IMR-90 (cell line): ENCODE results near the gene MAP3K3. TPM values are rescaled to one million over a fixed set of nuclear protein-coding genes. Genes with fewer than 3 reads are reported as not detected.
A peak's percentile ranks its signal among the peaks of the same experiment; 100 is the strongest.

Experiments used
- ATAC-seq: fragments of 200-7000 bp; cut with Tn5 transposase; 2 replicates; pipeline ENCODE4 v1.9.1; 2020; ENCODE audit warnings: low read depth, mild to moderate bottlenecking, moderate library complexity
- BruUV-seq: library from RNA; stranded (reverse); fragments of 400-500 nt; replicated peaks from 2 replicates; lab custom pipeline; 2021; lab: Mats Ljungman, UMichigan
- CTCF ChIA-PET: fragments of 300-600 bp; formaldehyde crosslinking; extraction: SDS; loops from one replicate; lab custom pipeline; 2021; ENCODE audit warnings: antibody characterized with exemption; lab: Yijun Ruan, JAX
- POLR2A ChIA-PET: fragments of 300-600 bp; sonication (Branson Sonifier 250); formaldehyde crosslinking; loops from one replicate; lab custom pipeline; 2022; ENCODE audit warnings: antibody characterized with exemption; ENCODE audit not compliant: unreplicated experiment; lab: Charles Lee
- DNase-seq: peaks from one replicate; pipeline ENCODE4 v3.0.0; 2013
- H2AFZ ChIP-seq: replicated peaks from 2 replicates; pipeline ENCODE3; 2013; ENCODE audit warnings: low read length, mild to moderate bottlenecking; ENCODE audit not compliant: poor library complexity
- H2AK5ac ChIP-seq: 2 replicates; pipeline ENCODE4 v1.6.1; 2013; ENCODE audit warnings: low read depth, low read length, inconsistent platforms
- H2AK9ac ChIP-seq: replicated peaks from 2 replicates; pipeline ENCODE3; 2013; ENCODE audit warnings: mild to moderate bottlenecking, low read depth, low read length, moderate library complexity; ENCODE audit not compliant: poor library complexity
- H2BK120ac ChIP-seq: 2 replicates; pipeline ENCODE4 v1.6.1; 2013; ENCODE audit warnings: low read depth, low read length, inconsistent platforms
- H2BK15ac ChIP-seq: 3 replicates; pipeline ENCODE4 v1.6.1; 2013; ENCODE audit warnings: low read depth, low read length, inconsistent platforms
- H2BK20ac ChIP-seq: 2 replicates; pipeline ENCODE4 v1.6.1; 2013; ENCODE audit warnings: low read depth, mild to moderate bottlenecking, inconsistent platforms, low read length, moderate library complexity
- H2BK5ac ChIP-seq: 2 replicates; pipeline ENCODE4 v1.6.1; 2013; ENCODE audit warnings: mild to moderate bottlenecking, low read depth, low read length, inconsistent platforms; ENCODE audit not compliant: poor library complexity, severe bottlenecking
- H3K14ac ChIP-seq: replicated peaks from 2 replicates; pipeline ENCODE4 v1.6.1; 2013; ENCODE audit warnings: low read depth, low read length, inconsistent platforms
- H3K18ac ChIP-seq: 2 replicates; pipeline ENCODE4 v1.6.1; 2013; ENCODE audit warnings: low read depth, low read length, control low read depth
- H3K23ac ChIP-seq: 2 replicates; pipeline ENCODE4 v1.6.1; 2013; ENCODE audit warnings: low read depth, low read length, inconsistent platforms
- H3K27ac ChIP-seq: 2 replicates; pipeline ENCODE4 v1.5.1; 2013; ENCODE audit warnings: mild to moderate bottlenecking, control low read depth, low read length; ENCODE audit not compliant: insufficient read depth
- H3K27me3 ChIP-seq: 2 replicates; pipeline ENCODE4 v1.6.1; 2013; ENCODE audit warnings: low read length; ENCODE audit not compliant: control insufficient read depth, insufficient read depth
- H3K36me3 ChIP-seq: 2 replicates; pipeline ENCODE4 v1.6.1; 2013; ENCODE audit warnings: low read length, mixed read lengths; ENCODE audit not compliant: control insufficient read depth, insufficient read depth
- H3K4ac ChIP-seq: 2 replicates; pipeline ENCODE4 v1.6.1; 2013; ENCODE audit warnings: low read depth, low read length, inconsistent platforms
- H3K4me1 ChIP-seq: 2 replicates; pipeline ENCODE4 v1.6.1; 2013; ENCODE audit warnings: low read length, mixed read lengths; ENCODE audit not compliant: control insufficient read depth, insufficient read depth
- H3K4me2 ChIP-seq: 2 replicates; pipeline ENCODE4 v1.6.1; 2013; ENCODE audit warnings: low read depth, mild to moderate bottlenecking, control low read depth, low read length, moderate library complexity
- H3K4me3 ChIP-seq: 2 replicates; pipeline ENCODE4 v1.5.1; 2013; ENCODE audit warnings: low read depth, mild to moderate bottlenecking, control low read depth, low read length, moderate library complexity; ENCODE audit not compliant: insufficient read depth
- H3K56ac ChIP-seq: 2 replicates; pipeline ENCODE4 v1.6.1; 2013; ENCODE audit warnings: low read length, inconsistent platforms; ENCODE audit not compliant: insufficient read depth; ENCODE audit errors: extremely low read depth
- H3K79me1 ChIP-seq, 2 experiments: 2 replicates each; pipeline ENCODE4 v1.6.1; 2013; ENCODE audit warnings: low read length in 2 of 2, inconsistent platforms in 1 of 2, low read depth in 1 of 2
- H3K9ac ChIP-seq: 2 replicates; pipeline ENCODE4 v1.6.1; 2013; ENCODE audit warnings: low read depth, low read length, control low read depth
- H3K9me1 ChIP-seq: 2 replicates; pipeline ENCODE4 v1.6.1; 2013; ENCODE audit warnings: low read length, inconsistent platforms; ENCODE audit not compliant: insufficient read depth
- H3K9me3 ChIP-seq: 2 replicates; pipeline ENCODE4 v1.6.1; 2013; ENCODE audit warnings: low read length; ENCODE audit not compliant: control insufficient read depth, insufficient read depth
- H4K20me1 ChIP-seq: 2 replicates; pipeline ENCODE4 v1.6.1; 2013; ENCODE audit warnings: low read length, inconsistent platforms; ENCODE audit not compliant: insufficient read depth
- H4K5ac ChIP-seq: 2 replicates; pipeline ENCODE4 v1.6.1; 2013; ENCODE audit warnings: mild to moderate bottlenecking, low read depth, low read length, control low read depth
- H4K8ac ChIP-seq, 2 experiments: 2 replicates each; pipeline ENCODE4 v1.6.1; 2013; ENCODE audit warnings: low read depth in 2 of 2, low read length in 2 of 2, control low read depth in 1 of 2, inconsistent platforms in 1 of 2
- H4K91ac ChIP-seq: 2 replicates; pipeline ENCODE4 v1.6.1; 2013; ENCODE audit warnings: low read depth, low read length, inconsistent platforms; ENCODE audit not compliant: insufficient read depth
- MXI1 ChIP-seq: IDR thresholded peaks from 2 replicates; pipeline ENCODE4 v1.6.1; 2012; ENCODE audit warnings: low read depth, mild to moderate bottlenecking, low read length, moderate library complexity, borderline replicate concordance
- RCOR1 ChIP-seq: IDR thresholded peaks from 2 replicates; pipeline ENCODE4 v1.6.1; 2012; ENCODE audit warnings: mild to moderate bottlenecking, low read length, improper control_type of control experiment; ENCODE audit not compliant: insufficient replicate concordance
- WGBS, 2 experiments: methylation state at CpG; one replicate each; pipeline versions ENCODE4 v1.1.5 to v1.1.7; 2013; ENCODE audit warnings: missing lambda C conversion rate in 2 of 2; ENCODE audit not compliant: insufficient read length in 1 of 2; ENCODE audit errors: extremely low coverage in 2 of 2; 5-methylcytosine and 5-hydroxymethylcytosine counted together
- dilution Hi-C: fragments of 300-500 bp; cut with HindIII; formaldehyde crosslinking; loops from one replicate; pipeline ENCODE4 v1.14.3; 2018; ENCODE audit warnings: low sequenced_read_pairs; ENCODE audit not compliant: unreplicated experiment
- in situ Hi-C: fragments of 300-500 bp; cut with MboI; formaldehyde crosslinking; loops from 3 replicates; pipeline ENCODE4 v1.14.3; 2019; ENCODE audit warnings: low sequenced_read_pairs, inconsistent platforms, mixed read lengths
- intact Hi-C: fragments of 100-400 bp; cut with micrococcal nuclease; formaldehyde crosslinking; loops from 2 replicates; pipeline ENCODE4 v1.10.0; 2022
- polyA plus RNA-seq, 3 experiments: library from polyadenylated mRNA; depleted of rRNA; stranded (reverse); fragments of >200 nt; gene quantifications; 2 replicates each; pipeline ENCODE4 v1.2.3, GENCODE V29; 2012; ENCODE audit warnings: low replicate concordance in 1 of 3
- total RNA-seq: library from RNA; depleted of rRNA; stranded (reverse); fragments of >200 nt; gene quantifications from 2 replicates; pipeline ENCODE4 v1.2.3, GENCODE V29; 2012

Gene MAP3K3
- total and polyA plus RNA-seq, 2 of the 4 experiments (the other 2 are of a cell fraction) = 19.1 to 25.6 TPM

- ATAC-seq = peak; percentile 59
These were observed 565 bp downstream of the MAP3K3 start for GRCh38 chr17:63622574-63623390.

More at GRCh38 chr17:63622574-63623390, 565 bp downstream of the MAP3K3 start:
- CTCF ChIA-PET = interaction anchor here (1.9 kb wide), 1 partner anchor 11 kb away, joined by 8 read pairs; no protein-coding TSS in a partner anchor
- WGBS, 2 experiments = 1% methylated on average over 39 of the region's 100 CpGs; no CpG with 5 or more reads in 1 of the 2 experiments
- peak overlapping the region; percentile 65 for H3K4me3 ChIP-seq
- POLR2A ChIA-PET = interaction anchor here (0.8 kb wide), 1 partner anchor 190 kb away, joined by 3 read pairs; no protein-coding TSS in a partner anchor
- H2AK9ac ChIP-seq = peak overlapping the region; percentile 74
- H3K9ac ChIP-seq = peak overlapping the region; percentile 17
- peak overlapping the region; percentile 35 for H3K27ac ChIP-seq
- peaks cover 13% of the 10 kb centered on the region for H4K20me1 ChIP-seq
- in situ Hi-C loops (no loop called here), dilution Hi-C loops (no loop called here), intact Hi-C loops (no loop called here)
- H3K4me1 ChIP-seq = peaks cover 6% of the 10 kb centered on the region; the same call in 1 of the 2 replicates
- H3K9me1 ChIP-seq = 0 out of 2 replicates have a peak, but pooled peaks cover 3% of the 10 kb centered on the region
- peak overlapping the region; percentile 51 for H3K4me2 ChIP-seq
- H3K79me1 ChIP-seq = peaks cover 9 to 40% of the 10 kb centered on the region in 2 experiments; a peak in 3 of 4 replicates
- no peak overlapping the region for H4K8ac ChIP-seq
- no peaks in the 10 kb centered on the region for H3K9me3 ChIP-seq
- H2AFZ ChIP-seq = peak overlapping the region; percentile 94
- H2BK5ac ChIP-seq = peak overlapping the region; percentile 21
- H3K56ac ChIP-seq = no peak overlapping the region
- peak; percentile 60 for DNase-seq
- H3K36me3 ChIP-seq = no peaks in the 10 kb centered on the region
- no peak overlapping the region for H3K23ac ChIP-seq
- no peak overlapping the region for H4K91ac ChIP-seq
- H3K4ac ChIP-seq = no peak overlapping the region
- no peak overlapping the region for H2BK120ac ChIP-seq
- TF ChIP-seq MXI1 (peak; percentile 74), RCOR1 (no peak)
- no peak overlapping the region for H2BK15ac ChIP-seq
- H2AK5ac ChIP-seq = no peak overlapping the region
- no TSS peak for BruUV-seq
- no peak overlapping the region for H3K14ac ChIP-seq
- H3K27me3 ChIP-seq = no peaks in the 10 kb centered on the region
- H3K18ac ChIP-seq = no peak overlapping the region
- no peak overlapping the region for H2BK20ac ChIP-seq
- no peak overlapping the region for H4K5ac ChIP-seq
